KBM-7 (cell line): ENCODE measurements around the gene GCLC.
"Not testable (repeated sequence)": the region's sequence is repeated elsewhere in the genome, so short reads cannot be mapped to it uniquely, and the experiment has no call there.

ENCODE experiments used
- DNase-seq: peaks from one replicate; pipeline ENCODE4 v3.0.0-alpha.2; 2015
- in situ Hi-C: fragments of 300-500 bp; cut with MboI; formaldehyde crosslinking; loops from 2 replicates; pipeline ENCODE4 v1.14.3; 2020; ENCODE audit warnings: low sequenced_read_pairs, low pct_unique_long_range_greater_than_20kb, mixed read lengths

GCLC gene

DNA sequence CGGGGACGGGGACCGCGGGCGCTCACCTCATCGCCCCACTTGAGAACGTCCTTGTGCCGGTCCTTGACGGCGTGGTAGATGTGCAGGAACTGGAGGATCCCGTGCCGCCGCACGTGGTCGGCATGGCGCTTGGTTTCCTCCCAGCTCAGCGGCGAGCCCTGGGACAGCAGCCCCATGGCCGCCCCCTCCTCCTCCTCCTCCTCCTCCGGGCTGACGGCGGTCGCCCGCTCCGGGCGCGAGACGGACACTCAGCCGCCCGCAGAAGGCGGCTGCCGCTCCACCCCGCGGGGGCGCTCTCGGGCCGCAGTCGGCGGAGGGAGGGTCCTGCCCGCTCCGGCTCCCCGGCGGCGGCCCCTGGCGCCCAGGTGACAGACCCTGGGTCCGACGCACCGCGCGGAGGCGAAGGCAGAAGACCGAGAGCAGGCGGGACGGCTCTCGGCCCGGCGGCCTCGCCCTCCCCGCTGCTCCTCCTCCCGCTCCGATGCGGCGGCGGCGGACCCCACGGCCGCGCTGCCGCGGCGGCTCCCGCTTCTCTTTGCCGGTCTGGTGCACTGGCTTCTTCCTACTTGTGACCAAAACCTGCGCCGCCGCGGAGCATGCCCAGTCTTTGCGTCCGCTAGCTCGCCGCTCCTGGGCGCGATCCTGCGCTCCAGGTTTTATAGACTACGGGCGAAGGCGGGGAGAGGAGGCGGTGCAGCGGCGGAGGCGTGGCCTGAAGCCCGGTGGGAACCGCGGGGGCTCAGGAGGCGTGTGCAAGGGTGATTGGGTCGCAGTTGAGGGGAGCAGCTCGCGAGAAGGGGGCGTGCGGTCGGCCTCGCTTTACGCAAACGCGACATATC is at the start of gene GCLC:
Gene GCLC (minus strand): TSS at position 632 of the 839 bp plus-strand sequence. CDS start 456 bp downstream, at position 176.
- peak; percentile 98 for DNase-seq
- in situ Hi-C loops = no loop called here

DNA sequence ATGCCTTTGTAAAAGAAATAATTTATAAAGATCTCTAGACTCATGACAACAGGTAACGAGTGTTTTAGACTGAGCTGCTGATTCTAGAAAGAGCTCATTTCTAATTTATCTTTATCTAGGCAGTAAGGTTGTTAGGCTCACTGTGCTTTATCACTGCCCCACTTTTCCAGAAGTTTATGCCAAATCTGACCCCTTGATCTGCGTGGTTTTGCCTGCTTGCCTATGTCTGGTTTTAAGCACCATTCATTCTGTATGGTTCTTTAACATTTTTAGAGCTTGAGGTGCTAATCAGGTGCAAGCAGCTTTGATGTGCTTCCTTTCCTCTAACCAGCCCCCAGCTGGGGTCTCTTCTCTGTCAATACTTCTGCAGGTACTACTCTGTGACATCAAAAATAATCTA is 49.7 kb upstream of the GCLC start:
- no peak for DNase-seq
- in situ Hi-C loops = no loop called here

DNA sequence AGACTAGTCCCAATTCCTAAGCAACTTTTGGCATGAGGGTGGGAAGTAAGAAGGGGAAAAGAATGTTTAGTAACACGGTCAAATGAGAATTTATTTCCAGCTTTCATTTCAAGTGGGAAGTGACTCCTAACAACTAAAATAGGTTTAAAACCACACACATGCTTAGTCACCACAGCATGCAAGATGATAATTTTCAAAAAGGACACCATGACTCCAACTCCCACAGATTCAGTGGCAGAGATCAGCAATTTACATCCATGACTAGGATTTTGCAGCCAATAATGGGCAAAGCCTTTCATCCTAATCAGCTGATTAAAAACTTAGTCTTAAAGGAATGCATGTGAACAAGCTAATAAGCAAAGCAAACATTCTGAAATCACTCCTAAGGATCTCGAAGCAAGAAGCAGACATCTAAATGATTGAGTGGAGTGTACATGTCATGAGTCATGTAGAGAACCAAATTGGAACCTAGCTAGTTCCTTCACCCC is 48.1 kb upstream of the GCLC start:
- peak; percentile 35 for DNase-seq
- in situ Hi-C loops = no loop called here

DNA sequence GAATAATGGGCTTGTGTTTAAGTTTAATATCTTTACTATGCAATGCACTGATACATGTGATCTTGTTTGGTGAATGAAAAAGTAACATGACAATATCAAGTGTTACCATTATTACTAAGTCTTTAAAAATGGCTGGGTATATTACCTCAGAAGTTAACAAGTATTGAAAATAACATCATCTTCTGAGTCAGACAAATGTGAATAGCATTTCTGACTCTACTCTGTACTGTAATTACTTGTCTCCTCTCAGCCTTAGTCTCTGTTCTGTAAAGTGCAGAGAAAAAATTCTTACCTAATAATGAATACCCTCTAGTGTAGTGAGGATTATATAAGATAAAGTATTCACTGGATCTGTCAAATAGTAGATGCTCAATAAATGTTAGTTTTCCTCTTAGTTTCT is 47.0 kb upstream of the GCLC start:
- in situ Hi-C loops = no loop called here
- DNase-seq = no peak

DNA sequence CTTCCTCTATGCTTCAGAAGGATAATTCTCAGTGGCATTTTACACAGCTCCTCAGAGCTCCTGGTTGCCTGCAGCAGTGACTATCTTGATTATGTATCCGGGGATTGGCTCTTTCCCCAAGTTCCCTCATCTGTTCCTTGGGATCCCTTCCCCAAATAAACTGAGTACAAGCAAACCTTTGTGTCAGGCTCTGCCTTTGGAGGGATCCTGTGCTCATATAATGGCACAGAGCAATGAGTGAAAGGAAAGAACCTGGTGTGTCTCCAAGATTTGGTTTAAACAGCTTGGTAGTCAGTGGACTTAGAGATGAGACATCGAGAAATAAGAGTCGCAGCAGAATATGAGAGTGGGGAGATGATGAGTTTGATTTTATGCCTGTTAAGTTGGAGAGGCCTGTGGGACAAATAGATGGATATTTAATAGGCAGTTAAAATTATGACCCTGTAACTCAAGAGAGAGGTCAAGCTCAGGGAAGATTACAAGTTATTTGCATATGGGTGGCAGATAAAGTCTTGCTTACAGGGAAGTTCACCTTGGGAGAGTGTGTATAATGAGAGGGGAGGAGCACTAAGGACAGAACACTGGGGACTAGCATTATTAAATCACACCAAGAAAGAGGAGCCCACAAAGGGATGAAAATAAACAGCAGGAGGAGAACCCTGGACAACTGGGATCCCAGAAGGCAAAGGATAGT is 44.1 kb upstream of the GCLC start:
- in situ Hi-C loops = no loop called here
- DNase-seq = no peak

DNA sequence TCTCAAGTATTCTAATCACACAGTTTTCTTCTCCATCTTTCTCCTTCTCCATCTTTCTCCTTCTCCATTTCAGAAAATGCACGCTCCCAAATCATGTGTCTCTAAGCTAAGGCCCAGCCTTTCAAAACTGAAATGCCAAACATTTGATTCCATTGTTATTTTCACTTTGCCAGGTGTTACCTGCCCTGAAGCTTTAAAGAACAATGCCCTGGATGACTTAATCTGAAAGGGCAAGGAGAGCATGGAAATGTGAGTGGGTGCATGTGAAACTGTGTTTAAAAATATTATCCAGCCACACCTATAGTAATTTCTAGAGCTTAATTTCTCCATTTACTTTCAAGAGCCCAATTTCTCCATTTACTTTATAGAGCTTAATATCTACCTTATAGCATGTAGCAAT is 42.4 kb upstream of the GCLC start:
- DNase-seq = no peak
- in situ Hi-C loops = no loop called here

DNA sequence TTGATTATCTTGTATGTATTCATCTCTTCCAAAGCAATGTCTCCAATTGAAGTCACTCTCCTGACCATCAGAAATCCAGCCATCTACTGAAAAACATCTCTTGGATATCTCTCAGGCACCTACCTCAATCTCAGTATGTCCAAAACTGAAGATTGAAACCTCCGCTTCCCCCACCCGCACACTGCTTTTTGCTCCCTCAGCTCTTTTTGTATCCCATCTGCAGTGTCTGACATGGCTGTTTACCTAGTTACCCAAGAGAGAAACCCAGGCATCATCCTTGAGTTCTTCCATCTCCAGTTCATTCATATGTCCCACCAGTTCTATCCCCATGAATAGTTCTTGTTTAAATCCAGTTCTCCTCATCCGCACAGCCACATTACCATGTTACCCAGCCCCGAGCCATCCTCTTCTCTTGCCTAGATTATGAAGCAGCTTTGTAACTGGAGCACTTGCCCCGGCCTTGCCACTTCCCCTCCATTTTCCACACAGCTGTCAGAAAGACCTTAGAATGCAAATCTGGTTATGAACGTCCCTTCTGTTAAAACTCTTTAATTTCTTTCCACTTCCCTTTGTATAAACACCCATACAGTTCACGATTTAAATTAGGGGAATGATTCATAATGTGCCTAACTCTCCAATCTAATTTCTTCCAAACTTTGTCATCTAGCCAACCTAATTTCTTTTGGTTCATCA is 40.5 kb upstream of the GCLC start:
- DNase-seq = no peak
- in situ Hi-C loops = no loop called here

DNA sequence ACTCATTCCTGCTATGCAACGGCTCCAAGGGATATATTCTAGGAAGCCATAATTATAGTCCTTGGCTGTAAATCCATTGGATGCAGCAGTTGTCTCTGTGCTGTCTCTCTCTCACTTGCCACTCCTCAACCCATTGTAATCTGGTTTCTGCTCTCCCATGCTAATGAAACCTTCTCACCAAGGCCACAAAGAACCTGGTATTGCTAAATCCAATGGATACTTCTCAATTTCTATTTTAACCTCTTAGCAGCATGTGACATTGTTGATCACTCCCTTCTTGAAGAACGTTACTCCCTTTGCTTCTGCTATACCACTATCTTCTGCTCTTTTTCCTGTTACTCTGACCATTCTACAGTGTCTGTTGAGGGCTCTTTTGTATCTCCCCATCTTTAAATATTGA is 39.8 kb upstream of the GCLC start:
- in situ Hi-C loops = no loop called here
- no peak for DNase-seq

DNA sequence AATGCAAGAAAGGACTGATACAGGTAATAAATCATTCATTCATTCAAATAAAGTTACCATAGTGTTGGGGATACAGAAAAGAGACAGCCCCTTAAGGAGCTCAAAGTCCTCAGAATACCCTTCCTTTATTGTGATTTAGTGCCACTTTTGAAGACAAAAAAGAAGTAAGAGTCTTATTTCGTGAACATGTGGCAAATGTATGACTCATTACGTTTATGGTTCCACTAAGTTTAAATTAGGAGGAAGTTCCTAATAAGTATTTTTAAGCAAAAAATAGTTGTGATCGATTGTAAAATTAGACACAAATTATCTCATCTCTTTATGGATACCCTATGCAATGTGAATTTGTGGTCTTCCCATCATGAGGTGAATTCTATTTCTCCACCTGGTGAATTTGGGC is 38.5 kb upstream of the GCLC start:
- DNase-seq = no peak
- in situ Hi-C loops = no loop called here

DNA sequence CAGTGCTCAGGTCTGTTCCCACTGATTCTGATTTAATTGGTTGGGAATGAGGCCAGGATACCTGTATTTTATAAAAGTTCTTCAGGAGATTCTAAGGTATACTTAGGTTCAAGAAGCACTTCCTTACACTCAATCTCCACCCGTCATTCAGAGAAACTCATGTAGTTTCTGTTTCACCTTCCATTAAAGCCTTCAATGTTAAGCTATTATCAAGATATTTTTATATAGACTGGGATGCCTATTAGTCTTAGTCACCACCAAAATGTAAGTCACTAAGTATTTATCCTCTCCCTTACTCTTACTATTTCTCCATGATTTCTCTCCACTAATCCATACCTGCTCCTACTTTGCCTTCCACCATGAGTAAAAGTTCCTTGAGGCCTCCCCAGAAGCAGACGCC is 38.1 kb upstream of the GCLC start:
- no peak for DNase-seq
- in situ Hi-C loops = no loop called here

DNA sequence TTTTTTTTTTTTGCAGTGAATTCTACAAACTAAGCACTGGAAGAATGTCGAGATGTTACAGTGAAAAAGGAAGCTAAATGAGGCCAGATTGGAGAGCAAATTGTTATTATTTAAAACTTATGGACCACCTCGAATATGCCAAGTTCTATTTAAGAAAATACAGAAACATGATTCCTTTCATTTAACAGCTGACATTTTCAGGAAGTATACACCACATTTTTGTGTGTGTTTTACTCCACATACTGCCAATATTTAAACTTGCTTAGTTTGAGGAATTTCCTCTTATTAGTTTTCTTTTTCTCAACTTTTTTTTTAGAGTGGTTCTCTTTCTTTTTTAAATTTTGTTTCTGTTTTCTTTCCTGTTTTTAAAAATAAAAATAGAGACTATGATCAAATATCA is 37.0 kb upstream of the GCLC start:
- in situ Hi-C loops = no loop called here

DNA sequence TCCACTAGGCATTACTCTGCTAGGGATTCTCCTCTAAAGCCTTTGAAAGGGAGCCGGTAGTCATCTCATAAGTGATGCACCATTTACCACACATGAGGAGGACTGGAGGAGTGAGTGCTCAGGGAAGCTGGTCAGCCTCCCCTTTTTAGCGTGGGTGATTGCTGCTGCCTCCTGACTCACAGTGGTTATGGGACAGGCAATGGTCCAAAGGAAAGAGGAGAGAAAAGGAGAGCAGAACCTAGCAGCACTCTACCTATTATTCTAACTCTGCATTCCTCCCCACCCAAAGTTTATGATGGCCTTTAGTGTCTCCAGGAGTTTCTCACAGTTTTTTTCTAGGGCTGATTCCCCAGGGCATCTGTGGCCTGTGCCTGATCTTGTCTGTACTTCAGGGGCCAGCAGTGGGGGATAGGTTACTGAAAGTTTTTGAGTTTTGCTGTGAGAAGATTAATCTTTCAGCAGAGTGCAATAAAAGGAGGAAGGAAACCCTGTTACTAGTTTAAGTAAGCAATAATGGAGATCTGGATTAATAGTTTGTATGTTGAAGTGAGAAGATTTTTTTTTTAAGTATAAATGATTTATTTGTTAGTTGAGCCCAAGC is 36.4 kb upstream of the GCLC start:
- DNase-seq = peak; percentile 8
- in situ Hi-C loops = no loop called here

More for the DNA sequence above, 37.0 kb upstream of the GCLC start:
- no peak for DNase-seq

DNA sequence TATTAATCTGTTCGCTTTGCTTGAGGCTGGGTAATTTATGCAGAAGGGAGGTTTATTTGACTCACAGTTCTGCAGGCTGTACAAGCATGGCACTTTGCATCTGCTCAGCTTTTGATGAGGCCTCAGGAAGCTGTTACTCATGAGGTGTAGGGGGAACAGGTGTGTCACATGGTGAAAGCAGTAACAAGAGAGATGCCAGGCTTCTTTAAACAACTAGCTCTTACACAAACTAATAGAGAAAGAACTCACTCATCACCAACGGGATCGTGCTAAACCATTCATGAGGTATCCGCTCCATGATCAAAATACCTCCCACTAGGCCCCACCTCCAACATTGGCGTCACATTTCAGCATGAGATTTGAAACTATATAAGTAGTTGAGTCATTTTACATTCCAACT is 34.4 kb upstream of the GCLC start:
- in situ Hi-C loops = no loop called here

DNA sequence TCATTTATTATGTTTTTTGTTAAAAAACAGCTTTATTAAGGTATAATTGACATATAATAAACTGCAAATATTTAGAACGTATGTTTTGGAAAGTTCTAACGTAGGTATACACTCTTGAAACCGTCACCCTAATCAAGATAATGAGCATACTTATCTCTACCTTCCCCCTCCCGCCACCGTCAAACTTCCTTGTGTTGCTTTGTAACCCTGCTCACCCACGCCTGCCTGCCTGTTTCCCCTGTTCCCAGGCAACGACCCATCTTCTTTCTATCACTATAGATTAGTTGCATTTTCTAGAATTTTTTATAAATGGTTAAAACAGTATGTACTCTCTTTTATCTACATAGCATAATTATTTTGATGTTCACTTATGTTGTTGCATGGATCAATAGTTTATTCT is 33.5 kb upstream of the GCLC start:
- DNase-seq = no peak
- in situ Hi-C loops = no loop called here

More for the DNA sequence above, 34.4 kb upstream of the GCLC start:
- DNase-seq = no peak

DNA sequence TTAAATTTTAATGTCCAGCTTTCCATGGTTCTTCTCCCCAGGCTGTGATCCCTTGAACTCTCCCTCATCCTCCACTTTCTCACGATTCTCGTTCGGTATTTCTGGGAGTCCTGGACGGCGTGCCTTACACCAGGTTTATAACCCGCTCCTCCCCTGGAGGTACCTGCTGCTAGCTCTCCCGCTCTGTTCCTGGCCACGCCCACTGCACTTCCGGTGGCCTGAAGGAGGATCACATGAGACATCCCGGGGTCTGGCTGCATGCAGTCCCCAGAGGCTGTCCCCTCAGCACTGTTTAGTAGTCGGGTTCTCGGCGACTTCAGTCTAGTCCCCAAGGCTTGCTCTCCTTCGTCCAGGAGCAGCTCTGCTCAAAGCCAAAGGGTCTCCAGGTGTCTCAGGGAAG is 28.4 kb upstream of the GCLC start:
- DNase-seq = no peak

DNA sequence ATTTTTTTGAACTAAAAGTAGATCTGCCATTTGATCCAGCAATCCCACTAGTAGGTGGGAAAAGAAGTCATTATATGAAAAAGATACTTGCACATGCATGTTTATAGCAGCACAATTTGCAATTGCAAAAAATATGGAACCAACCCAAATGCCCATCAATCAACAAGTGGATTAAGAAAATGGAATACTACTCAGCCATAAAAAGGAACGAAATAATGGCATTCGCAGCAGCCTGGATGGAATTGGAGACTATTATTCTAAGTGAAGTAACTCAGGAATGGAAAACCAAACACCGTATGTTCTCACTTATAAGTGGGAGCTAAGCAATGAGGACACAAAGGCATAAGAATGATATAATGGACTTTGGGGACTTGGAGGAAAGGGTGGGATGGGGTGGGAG is 27.5 kb upstream of the GCLC start:
- in situ Hi-C loops = not testable (repeated sequence)

More for the DNA sequence above, 28.4 kb upstream of the GCLC start:
- in situ Hi-C loops = no loop called here

DNA sequence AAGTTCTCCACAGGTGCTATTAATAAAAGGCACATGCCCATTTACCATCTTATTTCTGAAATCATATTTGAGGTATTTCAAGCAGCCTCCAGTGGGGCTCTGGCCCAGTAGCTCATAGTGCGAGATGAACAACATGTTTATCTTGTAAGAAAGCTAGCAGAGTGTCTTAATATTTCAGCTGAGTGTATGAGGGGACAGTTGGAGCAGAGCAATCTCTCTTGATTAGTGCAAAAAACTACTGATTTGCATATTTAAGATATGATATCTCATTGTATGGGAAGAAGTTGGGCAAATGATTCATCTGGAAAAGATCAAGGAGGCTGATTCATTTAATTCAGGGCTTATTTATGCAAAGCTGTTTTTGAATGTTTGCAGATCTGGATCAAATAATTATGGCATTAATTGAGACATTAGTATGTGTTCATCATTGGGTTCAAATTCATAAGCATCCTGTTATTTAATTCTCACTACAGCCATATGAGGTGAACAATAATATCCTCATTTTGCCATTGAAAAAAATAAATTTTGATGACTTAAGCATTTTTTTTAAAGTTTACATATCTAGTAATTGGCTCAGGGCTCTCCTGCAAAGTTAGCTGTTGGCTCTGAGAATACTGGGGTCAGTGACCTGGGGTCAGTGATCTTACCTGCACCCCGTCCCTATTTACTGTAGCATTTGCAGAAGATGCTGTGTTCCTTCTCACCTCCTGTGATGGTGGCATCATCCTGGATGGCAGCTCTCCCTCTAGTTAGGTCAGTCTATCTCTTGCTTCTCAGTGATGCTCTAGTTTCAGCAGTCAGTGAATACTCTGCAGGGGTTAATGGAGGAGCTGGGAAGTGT is 24.1 kb upstream of the GCLC start:
- DNase-seq = no peak
- in situ Hi-C loops = no loop called here

More for the DNA sequence above, 27.5 kb upstream of the GCLC start:
- DNase-seq = not testable (repeated sequence)

DNA sequence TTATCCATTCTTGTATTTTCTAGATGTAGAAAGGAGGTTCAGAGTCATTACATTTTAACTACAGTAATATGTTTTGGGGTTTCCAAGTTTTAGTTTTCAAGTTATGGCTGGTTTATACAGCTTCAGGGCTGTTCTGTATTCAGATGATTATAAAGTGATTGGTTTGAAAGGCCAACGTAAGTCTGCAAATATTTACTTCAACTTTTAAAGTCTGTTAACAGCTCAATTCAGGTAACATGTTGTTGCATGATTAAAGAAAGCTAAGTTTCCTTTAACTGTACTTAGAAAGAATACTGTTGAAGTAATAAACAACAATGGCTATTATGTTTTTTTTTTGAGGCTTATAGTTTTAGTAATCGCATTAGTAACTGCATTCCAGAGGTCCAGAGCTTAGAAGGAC is 22.8 kb upstream of the GCLC start:
- DNase-seq = no peak
- in situ Hi-C loops = no loop called here

DNA sequence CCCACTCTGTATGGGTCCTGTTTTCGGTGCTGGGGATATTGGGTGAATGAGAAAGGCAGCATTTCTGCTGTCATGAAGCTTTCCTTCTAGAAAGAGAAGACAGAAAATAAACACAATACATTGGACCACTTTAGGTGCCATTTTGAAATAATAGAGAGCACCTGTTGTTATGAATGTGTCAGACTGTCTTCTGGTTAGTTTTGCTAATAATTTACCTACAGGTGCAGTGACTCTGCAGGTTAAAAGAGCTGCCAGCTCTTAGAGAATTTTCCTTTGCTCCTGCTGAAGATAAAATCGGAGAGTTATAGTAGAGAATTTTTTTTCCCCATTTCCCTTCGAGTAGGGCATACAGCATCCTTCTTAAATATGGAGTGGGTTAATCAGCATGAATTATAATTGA is 21.9 kb upstream of the GCLC start:
- no peak for DNase-seq
- in situ Hi-C loops = no loop called here
